CD14-positive monocyte (primary cell): Measurements from ENCODE around the gene PLCB1. TPM values are rescaled to one million over a fixed set of nuclear protein-coding genes. Genes with fewer than 3 reads are reported as not detected.

Experiments
- DNase-seq, 3 donors: peaks; one replicate each; pipeline ENCODE4 v3.0.0-alpha.2; 2011 to 2022
- H2AFZ ChIP-seq: 2 replicates; pipeline ENCODE4 v1.6.0; 2012; ENCODE audit warnings: mild to moderate bottlenecking, low read depth, low read length, inconsistent platforms; ENCODE audit not compliant: insufficient read depth, poor library complexity, severe bottlenecking
- H3K27ac ChIP-seq, 2 donors: 1 replicate in 1 of 2; 2 replicates in 1 of 2; pipeline ENCODE4 v1.5.1; 2012 to 2013; ENCODE audit warnings: low read length in 2 of 2, control low read depth in 1 of 2, inconsistent platforms in 1 of 2, low read depth in 1 of 2, mild to moderate bottlenecking in 1 of 2
- H3K27me3 ChIP-seq, 2 donors: one replicate each; pipeline versions ENCODE4 v1.6.0 to v1.6.1; 2011 to 2013; ENCODE audit warnings: low read length in 2 of 2; ENCODE audit not compliant: control insufficient read depth in 2 of 2, insufficient read depth in 2 of 2
- H3K36me3 ChIP-seq, 2 donors: replicated peaks in 1 of 2; 1 replicate in 1 of 2; 2 replicates in 1 of 2; pipeline versions ENCODE4 v1.5.1 to v1.6.1; 2012 to 2013; ENCODE audit warnings: low read length in 2 of 2, control low read depth in 1 of 2, inconsistent platforms in 1 of 2, mild to moderate bottlenecking in 1 of 2; ENCODE audit not compliant: insufficient read depth in 2 of 2, control insufficient read depth in 1 of 2
- H3K4me1 ChIP-seq, 2 donors: 1 replicate in 1 of 2; 2 replicates in 1 of 2; pipeline versions ENCODE4 v1.5.1 to v1.6.1; 2012 to 2013; ENCODE audit warnings: low read length in 2 of 2, control low read depth in 1 of 2, inconsistent platforms in 1 of 2, mild to moderate bottlenecking in 1 of 2, moderate library complexity in 1 of 2; ENCODE audit not compliant: insufficient read depth in 2 of 2, control insufficient read depth in 1 of 2
- H3K4me2 ChIP-seq: replicated peaks from 2 replicates; pipeline ENCODE3; 2012; ENCODE audit warnings: low read length, moderate library complexity, mild to moderate bottlenecking; ENCODE audit not compliant: poor library complexity, severe bottlenecking; ENCODE audit errors: extremely low read depth
- H3K4me3 ChIP-seq, 3 experiments: fragments of 200-600 bp in 1 of 3; sonication (generic) in 1 of 3; replicated peaks in 1 of 3; 1 replicate in 2 of 3; 2 replicates in 1 of 3; pipeline ENCODE4 v1.5.1; 2011 to 2013; ENCODE audit warnings: low read length in 3 of 3, mild to moderate bottlenecking in 3 of 3, control low read depth in 2 of 3, low read depth in 2 of 3, inconsistent platforms in 1 of 3, moderate library complexity in 1 of 3
- H3K79me2 ChIP-seq: 2 replicates; pipeline ENCODE4 v1.6.0; 2012; ENCODE audit warnings: mild to moderate bottlenecking, control low read depth, inconsistent platforms, low read length, moderate library complexity; ENCODE audit not compliant: insufficient read depth
- H3K9ac ChIP-seq: 2 replicates; pipeline ENCODE4 v1.6.0; 2017; ENCODE audit warnings: low read length, mild to moderate bottlenecking; ENCODE audit not compliant: insufficient read depth, poor library complexity, severe bottlenecking
- H3K9me3 ChIP-seq, 2 donors: replicated peaks in 1 of 2; 1 replicate in 1 of 2; 2 replicates in 1 of 2; pipeline versions ENCODE4 v1.5.1 to v1.6.1; 2012 to 2013; ENCODE audit warnings: low read length in 2 of 2, control low read depth in 1 of 2; ENCODE audit not compliant: control insufficient read depth in 1 of 2, insufficient read depth in 1 of 2
- H4K20me1 ChIP-seq: 2 replicates; pipeline ENCODE4 v1.6.0; 2012; ENCODE audit warnings: mild to moderate bottlenecking, low read length, control low read depth, moderate library complexity; ENCODE audit not compliant: insufficient read depth
- H3K27ac Mint-ChIP-seq, 7 donors: one replicate each; pipeline ENCODE4 v1.8.0; 2020; ENCODE audit warnings: mild to moderate bottlenecking in 7 of 7, mixed read lengths in 7 of 7, moderate library complexity in 6 of 7, inconsistent platforms in 2 of 7
- H3K27me3 Mint-ChIP-seq, 3 donors: one replicate each; pipeline ENCODE4 v1.8.0; 2021 to 2022; ENCODE audit warnings: low read depth in 3 of 3, mild to moderate bottlenecking in 3 of 3, mixed read lengths in 3 of 3, moderate library complexity in 3 of 3, inconsistent platforms in 1 of 3
- H3K36me3 Mint-ChIP-seq, 2 donors: one replicate each; pipeline ENCODE4 v1.8.0; 2020; ENCODE audit warnings: mixed read lengths in 2 of 2, inconsistent platforms in 1 of 2, mild to moderate bottlenecking in 1 of 2
- H3K4me1 Mint-ChIP-seq: one replicate; pipeline ENCODE4 v1.8.0; 2020; ENCODE audit warnings: mild to moderate bottlenecking, mixed read lengths
- H3K4me3 Mint-ChIP-seq, 2 donors: one replicate each; pipeline ENCODE4 v1.8.0; 2020; ENCODE audit warnings: mild to moderate bottlenecking in 2 of 2, mixed read lengths in 2 of 2, moderate library complexity in 1 of 2
- H3K9me3 Mint-ChIP-seq, 7 donors: one replicate each; pipeline ENCODE4 v1.8.0; 2020 to 2022; ENCODE audit warnings: mixed read lengths in 7 of 7, mild to moderate bottlenecking in 6 of 7, moderate library complexity in 6 of 7, inconsistent platforms in 2 of 7
- WGBS: methylation state at CpG from one replicate; pipeline ENCODE4 v1.1.5; 2013; ENCODE audit warnings: missing lambda C conversion rate; ENCODE audit not compliant: insufficient coverage; 5-methylcytosine and 5-hydroxymethylcytosine counted together
- intact Hi-C, 2 donors: fragments of 100-400 bp; cut with micrococcal nuclease; formaldehyde crosslinking; loops; one replicate each; pipeline versions ENCODE4 v1.15.0 to v1.15.1; 2023
- polyA plus RNA-seq, 3 donors: library from polyadenylated mRNA; depleted of rRNA in 1 of 3; unstranded in 2 of 3; stranded (reverse) in 1 of 3; fragments of 300-500 nt in 2 of 3; fragments of >200 nt in 1 of 3; fragmentation: Illumina TruSeq in 2 of 3; gene quantifications; 1 replicate in 2 of 3; 2 replicates in 1 of 3; pipeline ENCODE4 v1.2.3, GENCODE V29; 2012 to 2021
- TF ChIP-seq, protein P1 (sequence below): fragments of 200-600 bp; IDR thresholded peaks from one replicate; pipeline ENCODE4 v1.8.0; 2022; ENCODE audit warnings: antibody characterized with exemption, mild to moderate bottlenecking

PLCB1 gene
- polyA plus RNA-seq, 3 donors = 8.6 to 16.4 (median 13.2) TPM

GRCh38 chr20:8549192-8549591, 417.1 kb downstream of the PLCB1 start:
- no peaks in the 10 kb centered on the region for H3K27me3 ChIP-seq
- H4K20me1 ChIP-seq = no peaks in the 10 kb centered on the region
- peaks cover 9 to 14% of the 10 kb centered on the region in 2 donors for H3K4me1 ChIP-seq
- no peak overlapping the region for H3K27ac ChIP-seq
- peaks cover 0 to 5% (median 0%) of the 10 kb centered on the region in 3 donors for H3K27me3 Mint-ChIP-seq
- H3K9ac ChIP-seq = no peak overlapping the region
- no peak overlapping the region for H3K27ac Mint-ChIP-seq
- WGBS = 100% methylated on average over 3 of the region's 3 CpGs
- intact Hi-C loops = no loop called here
- no peak overlapping the region for H2AFZ ChIP-seq
- DNase-seq = no peak
- H3K4me3 Mint-ChIP-seq = no peak overlapping the region
- no peaks in the 10 kb centered on the region for H3K9me3 ChIP-seq
- no peaks in the 10 kb centered on the region for H3K36me3 Mint-ChIP-seq
- H3K4me3 ChIP-seq = no peak overlapping the region
- H3K79me2 ChIP-seq = no peaks in the 10 kb centered on the region
- no peak overlapping the region for H3K4me2 ChIP-seq
- no peaks in the 10 kb centered on the region for H3K36me3 ChIP-seq
- TF ChIP-seq, protein P1, sequence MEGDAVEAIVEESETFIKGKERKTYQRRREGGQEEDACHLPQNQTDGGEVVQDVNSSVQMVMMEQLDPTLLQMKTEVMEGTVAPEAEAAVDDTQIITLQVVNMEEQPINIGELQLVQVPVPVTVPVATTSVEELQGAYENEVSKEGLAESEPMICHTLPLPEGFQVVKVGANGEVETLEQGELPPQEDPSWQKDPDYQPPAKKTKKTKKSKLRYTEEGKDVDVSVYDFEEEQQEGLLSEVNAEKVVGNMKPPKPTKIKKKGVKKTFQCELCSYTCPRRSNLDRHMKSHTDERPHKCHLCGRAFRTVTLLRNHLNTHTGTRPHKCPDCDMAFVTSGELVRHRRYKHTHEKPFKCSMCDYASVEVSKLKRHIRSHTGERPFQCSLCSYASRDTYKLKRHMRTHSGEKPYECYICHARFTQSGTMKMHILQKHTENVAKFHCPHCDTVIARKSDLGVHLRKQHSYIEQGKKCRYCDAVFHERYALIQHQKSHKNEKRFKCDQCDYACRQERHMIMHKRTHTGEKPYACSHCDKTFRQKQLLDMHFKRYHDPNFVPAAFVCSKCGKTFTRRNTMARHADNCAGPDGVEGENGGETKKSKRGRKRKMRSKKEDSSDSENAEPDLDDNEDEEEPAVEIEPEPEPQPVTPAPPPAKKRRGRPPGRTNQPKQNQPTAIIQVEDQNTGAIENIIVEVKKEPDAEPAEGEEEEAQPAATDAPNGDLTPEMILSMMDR = no peak
- H3K9me3 Mint-ChIP-seq = peaks cover 0 to 8% (median 6%) of the 10 kb centered on the region in 7 donors
- H3K4me1 Mint-ChIP-seq = peaks cover 20% of the 10 kb centered on the region

DNA sequence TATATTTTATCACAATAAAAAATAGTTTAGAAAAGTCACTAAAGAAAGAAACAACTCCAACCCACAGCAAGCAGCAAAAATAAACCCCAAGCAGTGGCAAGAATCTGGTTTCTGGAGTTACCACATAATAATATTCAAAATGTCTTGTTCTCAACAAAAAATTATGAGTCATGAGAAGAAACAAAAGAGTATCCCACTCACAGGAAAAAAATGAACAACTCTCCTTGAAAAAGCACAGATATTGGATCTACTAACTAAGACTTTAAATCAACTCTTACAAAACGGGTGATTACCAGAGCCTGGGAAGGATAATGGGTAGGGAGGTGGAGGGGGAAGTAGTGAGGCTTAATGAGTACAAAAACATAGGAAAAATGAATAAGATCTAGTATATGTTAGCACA, 425.6 kb downstream of the PLCB1 start:
- H3K79me2 ChIP-seq = no peaks in the 10 kb centered on the region
- WGBS = no CpG with 5 or more reads among the region's 1 CpG
- peaks cover 0 to 6% of the 10 kb centered on the region in 2 donors for H3K9me3 ChIP-seq
- H3K27ac Mint-ChIP-seq = no peak overlapping the region
- intact Hi-C loops = no loop called here
- H4K20me1 ChIP-seq = no peaks in the 10 kb centered on the region
- H3K27me3 ChIP-seq = no peaks in the 10 kb centered on the region
- H3K4me2 ChIP-seq = no peak overlapping the region
- no peak overlapping the region for H3K4me3 ChIP-seq
- H3K27ac ChIP-seq = no peak overlapping the region
- H3K4me1 ChIP-seq = no peaks in the 10 kb centered on the region
- H3K4me3 Mint-ChIP-seq = no peak overlapping the region
- peaks cover 0 to 2% (median 0%) of the 10 kb centered on the region in 3 donors for H3K27me3 Mint-ChIP-seq
- TF ChIP-seq, protein P1 = no peak
- no peaks in the 10 kb centered on the region for H3K36me3 ChIP-seq
- H2AFZ ChIP-seq = no peak overlapping the region
- DNase-seq = no peak
- H3K9me3 Mint-ChIP-seq = peaks cover 6 to 17% (median 12%) of the 10 kb centered on the region in 7 donors
- peaks cover 2% of the 10 kb centered on the region for H3K4me1 Mint-ChIP-seq
- H3K9ac ChIP-seq = no peak overlapping the region
- no peaks in the 10 kb centered on the region for H3K36me3 Mint-ChIP-seq
